Activated CD8-positive, alpha-beta T cell treated with anti-CD3 and anti-CD28 coated beads for 36 hours (primary cell): Measurements from ENCODE around the gene PRPF40A. TPM values are rescaled to one million over a fixed set of nuclear protein-coding genes. Genes with fewer than 3 reads are reported as not detected.
"Not testable (repeated sequence)": the region's sequence is repeated elsewhere in the genome, so short reads cannot be mapped to it uniquely, and the experiment has no call there.

Experiments used
- ATAC-seq: fragments of 200-7000 bp; cut with Tn5 transposase; one replicate; pipeline ENCODE4 v1.10.0; 2021; ENCODE audit warnings: mild to moderate bottlenecking, moderate library complexity
- CTCF ChIA-PET: fragments of 350-600 bp; sonication (Branson Sonifier 250); formaldehyde crosslinking; loops from one replicate; lab custom pipeline; 2021; ENCODE audit warnings: antibody characterized with exemption; lab: Charles Lee
- POLR2A ChIA-PET: fragments of 350-600 bp; sonication (Branson Sonifier 250); formaldehyde crosslinking; loops from one replicate; lab custom pipeline; 2021; ENCODE audit warnings: antibody characterized with exemption; lab: Charles Lee
- DNase-seq: peaks from one replicate; pipeline ENCODE4 v3.0.0-alpha.2; 2020
- H3K27ac Mint-ChIP-seq: one replicate; pipeline ENCODE4 v1.8.0; 2021; ENCODE audit warnings: mild to moderate bottlenecking, mixed read lengths
- H3K27me3 Mint-ChIP-seq: one replicate; pipeline ENCODE4 v1.8.0; 2021; ENCODE audit warnings: mixed read lengths
- H3K36me3 Mint-ChIP-seq: one replicate; pipeline ENCODE4 v1.8.0; 2021; ENCODE audit warnings: low read depth, mixed read lengths
- H3K4me1 Mint-ChIP-seq: one replicate; pipeline ENCODE4 v1.8.0; 2021; ENCODE audit warnings: low read depth, mixed read lengths
- H3K4me3 Mint-ChIP-seq: one replicate; pipeline ENCODE4 v1.8.0; 2021; ENCODE audit warnings: mild to moderate bottlenecking, moderate library complexity, mixed read lengths
- H3K9me3 Mint-ChIP-seq: one replicate; pipeline ENCODE4 v1.8.0; 2021; ENCODE audit warnings: mixed read lengths
- CTCF ChIP-seq: fragments of 200-600 bp; IDR thresholded peaks from one replicate; pipeline ENCODE4 v1.8.0; 2022; ENCODE audit warnings: antibody characterized with exemption, mild to moderate bottlenecking
- intact Hi-C: fragments of 100-400 bp; cut with micrococcal nuclease; formaldehyde crosslinking; loops from one replicate; pipeline ENCODE4 v1.10.0; 2022
- total RNA-seq, 2 experiments: library from RNA; stranded (reverse); gene quantifications; one replicate each; pipeline ENCODE4 v1.2.3, GENCODE V29; 2021

The PRPF40A gene
- total RNA-seq, 2 experiments from 2014 or later, result 145 to 148 TPM

- Mint-ChIP-seq H3K9me3 (no peaks in the 10 kb centered on the region), H3K27me3 (no peaks in the 10 kb centered on the region), H3K27ac (no peak overlapping the region), H3K36me3 (peaks cover 28% of the 10 kb centered on the region), H3K4me1 (no peaks in the 10 kb centered on the region), H3K4me3 (no peak overlapping the region)
- DNase-seq (no peak), ATAC-seq (peak; percentile 87)
- CTCF ChIA-PET, result interaction anchor here (0.6 to 1.0 kb wide), 3 partner anchors 11 to 1401 kb away, joined by 3 to 4 read pairs (median 3); no protein-coding TSS in a partner anchor
- intact Hi-C loops, result no loop called here
- POLR2A ChIA-PET, result no interaction called here
- TF ChIP-seq CTCF, result peak; percentile 83
These were observed 23.6 kb upstream of the PRPF40A start for GRCh38 chr2:152740743-152741328.

DNA sequence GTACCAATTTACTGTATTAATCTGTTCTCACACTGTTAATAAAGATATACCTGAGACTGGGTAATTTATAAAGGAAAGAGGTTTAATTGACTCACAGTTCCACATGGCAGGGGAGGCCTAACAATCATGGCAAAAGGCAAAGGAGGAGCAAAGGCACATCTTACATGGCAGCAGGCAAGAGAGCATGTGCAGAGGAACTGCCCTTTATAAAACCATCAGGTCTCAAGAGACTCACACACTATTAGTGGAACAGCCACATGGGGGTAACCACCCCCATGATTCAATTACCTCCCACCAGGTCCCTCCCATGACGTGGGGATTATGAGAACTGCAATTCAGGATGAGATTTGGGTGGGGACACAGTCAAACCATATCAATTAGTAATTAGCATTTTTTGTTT is 22.4 kb upstream of the PRPF40A start:
- H3K4me1 Mint-ChIP-seq, CTCF ChIA-PET, H3K27me3 Mint-ChIP-seq, H3K4me3 Mint-ChIP-seq, H3K9me3 Mint-ChIP-seq, DNase-seq, POLR2A ChIA-PET, H3K27ac Mint-ChIP-seq, intact Hi-C loops, ATAC-seq: not testable (repeated sequence)
- peaks cover 29% of the 10 kb centered on the region for H3K36me3 Mint-ChIP-seq

DNA sequence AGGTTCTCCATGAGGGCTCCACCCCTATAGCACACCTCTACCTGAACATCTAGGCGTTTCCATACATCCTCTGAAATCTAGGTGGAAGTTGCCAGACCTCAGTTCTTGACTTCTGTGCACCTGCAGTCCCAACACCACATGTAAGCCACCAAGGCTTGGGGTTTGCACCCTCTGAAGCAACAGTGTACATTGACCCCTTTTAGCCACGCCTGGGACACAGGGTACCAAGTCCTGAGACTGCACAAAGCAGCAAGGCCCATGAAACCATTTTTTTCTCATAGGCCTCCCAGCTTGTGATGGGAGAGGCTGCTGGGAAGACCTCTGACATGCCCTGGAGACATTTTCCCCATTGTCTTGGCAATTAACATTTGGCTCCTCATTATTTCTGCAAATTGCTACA is 21.2 kb upstream of the PRPF40A start:
- POLR2A ChIA-PET, result no interaction called here
- Mint-ChIP-seq H3K27ac (no peak overlapping the region), H3K9me3 (no peaks in the 10 kb centered on the region), H3K4me1 (peaks cover 2% of the 10 kb centered on the region), H3K27me3 (no peaks in the 10 kb centered on the region), H3K36me3 (peaks cover 32% of the 10 kb centered on the region), H3K4me3 (no peak overlapping the region)
- no peak for TF ChIP-seq CTCF
- intact Hi-C loops, result no loop called here
- CTCF ChIA-PET, result interaction anchor here (1.1 kb wide), 1 partner anchor 123 kb away, joined by 3 read pairs; no protein-coding TSS in a partner anchor
- no peak for ATAC-seq
- no peak for DNase-seq

DNA sequence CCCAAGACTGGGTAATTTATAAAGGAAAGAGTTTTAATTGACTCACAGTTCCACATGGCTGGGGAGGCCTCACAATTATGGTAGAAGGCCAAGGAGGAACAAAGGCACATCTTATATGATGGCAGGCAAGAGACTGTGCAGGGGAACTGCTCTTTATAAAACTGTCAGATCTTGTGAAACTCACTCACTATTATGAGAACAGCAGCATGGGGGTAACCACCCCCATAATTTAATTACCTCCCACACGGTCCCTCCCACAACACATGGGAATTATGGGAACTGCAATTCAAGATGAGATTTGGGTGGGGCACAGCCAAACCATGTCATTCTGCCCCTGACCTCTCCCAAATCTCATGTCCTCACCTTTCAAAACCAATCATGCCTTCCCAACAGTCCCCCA is 20.2 kb upstream of the PRPF40A start:
- POLR2A ChIA-PET, CTCF ChIA-PET: not testable (repeated sequence)

DNA sequence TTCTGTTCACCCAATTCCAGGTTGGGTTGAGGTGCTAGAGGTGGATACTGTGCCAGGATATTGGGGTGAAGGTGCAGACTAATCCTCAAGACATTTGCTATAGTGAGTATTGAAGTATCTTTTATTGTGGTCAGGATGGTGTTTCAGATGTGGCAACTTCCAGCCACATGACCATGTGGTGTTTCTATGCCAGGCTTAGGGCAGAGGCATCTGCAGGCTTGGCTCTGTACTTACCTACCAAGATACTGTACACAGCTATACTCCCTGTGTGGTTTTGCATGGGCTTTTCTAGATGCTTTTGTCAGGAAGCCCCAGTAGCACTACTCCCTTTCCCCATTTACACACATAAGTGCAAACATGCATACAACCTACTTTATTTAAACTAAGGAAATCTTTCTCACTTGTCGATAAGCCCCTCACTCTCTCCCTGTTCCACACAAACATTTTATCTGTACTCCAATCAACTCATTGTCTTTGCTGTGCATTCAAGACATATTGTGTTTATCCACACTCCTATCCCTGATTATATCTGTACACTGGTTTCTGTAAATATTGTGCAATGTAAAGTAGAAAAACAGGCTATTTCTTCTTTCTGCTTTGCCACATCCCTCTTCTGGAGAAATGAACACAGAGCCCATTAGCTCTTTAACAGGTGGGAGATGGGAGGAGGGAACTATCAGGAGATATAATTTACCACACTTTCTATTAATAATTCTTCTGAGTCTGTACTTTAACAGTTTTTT is 13.5 kb upstream of the PRPF40A start:
- CTCF ChIA-PET, result interaction anchor here (1.3 to 1.4 kb wide), 2 partner anchors 15 kb away, joined by 3 to 4 read pairs; no protein-coding TSS in a partner anchor
- DNase-seq, result peak; percentile 50
- intact Hi-C loops, result no loop called here
- Mint-ChIP-seq H3K4me3 (no peak overlapping the region), H3K27me3 (no peaks in the 10 kb centered on the region), H3K36me3 (peaks cover 7% of the 10 kb centered on the region), H3K4me1 (peaks cover 22% of the 10 kb centered on the region), H3K27ac (no peak overlapping the region), H3K9me3 (no peaks in the 10 kb centered on the region)
- POLR2A ChIA-PET, result interaction anchor here (2.4 kb wide), 1 partner anchor 13 kb away, joined by 11 read pairs; the partner anchor contains the start of genes ARL6IP6 and PRPF40A
- peak; percentile 86 for ATAC-seq
- TF ChIP-seq CTCF, result no peak

More for the DNA sequence above, 20.2 kb upstream of the PRPF40A start:
- peaks cover 32% of the 10 kb centered on the region for H3K36me3 Mint-ChIP-seq
- intact Hi-C loops, DNase-seq, ATAC-seq, H3K9me3 Mint-ChIP-seq, H3K4me3 Mint-ChIP-seq, H3K27me3 Mint-ChIP-seq, H3K27ac Mint-ChIP-seq, H3K4me1 Mint-ChIP-seq: not testable (repeated sequence)
